GM18526 (cell line): ENCODE measurements around the gene MEIOB.

Experiments used
- POLR2A ChIP-seq: IDR thresholded peaks from 3 replicates; pipeline ENCODE4 v1.6.1; 2011; ENCODE audit not compliant: insufficient read length; ENCODE audit errors: extremely low read depth

The MEIOB gene

GRCh38 chr16:1828645-1829410 is 43.1 kb downstream of the MEIOB start:
- TF ChIP-seq POLR2A, result no peak

- TF ChIP-seq POLR2A, result peak; percentile 61
Observed at GRCh38 chr16:1826691-1827573, 45.0 kb downstream of the MEIOB start, which contains the start of the genes FAHD1 and HAGH. TSS of gene FAHD1 (plus strand) at chr16:1827206. CDS start at chr16:1827239, 33 bp downstream. TSS of gene HAGH (minus strand) at chr16:1826825. CDS start at chr16:1826787, 38 bp downstream.

GRCh38 chr16:1825864-1826690 is 45.9 kb downstream of the MEIOB start:
- peak; percentile 24 for TF ChIP-seq POLR2A

- TF ChIP-seq POLR2A, result no peak
Observed at GRCh38 chr16:1825381-1825863, 46.5 kb downstream of the MEIOB start.

GRCh38 chr16:1823821-1824220 is 48.1 kb downstream of the MEIOB start:
- no peak for TF ChIP-seq POLR2A

GRCh38 chr16:1822801-1823200 is 49.2 kb downstream of the MEIOB start:
- no peak for TF ChIP-seq POLR2A

- TF ChIP-seq POLR2A, result no peak
Observed at GRCh38 chr16:1821861-1822611, 49.9 kb downstream of the MEIOB start.

- no peak for TF ChIP-seq POLR2A
Observed at GRCh38 chr16:1820946-1821290, 51.0 kb downstream of the MEIOB start.

- TF ChIP-seq POLR2A, result no peak
Observed at GRCh38 chr16:1820096-1820945, 51.6 kb downstream of the MEIOB start.

- TF ChIP-seq POLR2A, result no peak
Observed at GRCh38 chr16:1819611-1820010, 52.4 kb downstream of the MEIOB start.

GRCh38 chr16:1818873-1819525 is 53.0 kb downstream of the MEIOB start:
- TF ChIP-seq POLR2A, result no peak

GRCh38 chr16:1818204-1818872 is 53.6 kb downstream of the MEIOB start:
- TF ChIP-seq POLR2A, result no peak
